ENCODE measurements around the gene C5orf24. TPM values are rescaled to one million over a fixed set of nuclear protein-coding genes. Genes with fewer than 3 reads are reported as not detected.

Gene C5orf24
- total and polyA plus RNA-seq, 10 of the 15 experiments (the other 5 are each of a cell fraction or from before 2014, with no cell fraction given) = 5.4 to 26.8 (median 15.6) TPM

DNA sequence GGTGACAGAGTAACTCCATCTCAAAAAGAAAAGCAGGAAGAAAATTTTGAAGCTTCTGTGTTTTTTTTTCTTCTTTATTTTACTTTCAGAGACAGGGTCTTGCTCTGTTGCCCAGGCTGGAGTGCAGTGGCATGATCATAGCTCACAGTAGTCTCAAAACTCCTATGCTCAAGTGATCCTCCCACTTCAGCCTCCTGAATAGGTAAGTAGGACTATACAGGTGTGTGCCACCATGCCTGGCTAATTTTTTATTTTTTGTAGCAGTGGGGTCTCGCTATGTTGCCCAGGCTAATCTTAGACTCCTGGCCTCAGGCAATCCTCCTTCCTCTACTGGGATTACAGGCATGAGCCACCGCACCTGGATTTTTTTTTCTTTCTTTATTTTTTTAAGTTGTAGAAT is 10.1 kb upstream of the C5orf24 start:
- Histone ChIP-seq H3K79me2 (ENCODE audit: control insufficient read depth, insufficient read depth, low read length) (no peaks in the 10 kb centered on the region), H3K4me3 (no peak overlapping the region), H3K4me2 (ENCODE audit: control insufficient read depth, insufficient read depth) (no peak overlapping the region), H3K4me1 (ENCODE audit: control insufficient read depth, insufficient read depth, low read length) (no peaks in the 10 kb centered on the region), H2AFZ (ENCODE audit: control insufficient read depth, low read depth, low read length) (no peak overlapping the region), H3K9me3 (replicated peaks; ENCODE audit: control insufficient read depth, insufficient read depth, low read length) (no peaks in the 10 kb centered on the region), H3K9ac (ENCODE audit: control insufficient read depth, insufficient read depth, low read length) (no peak overlapping the region), H3K27ac (ENCODE audit: control insufficient read depth, insufficient read depth) (no peak overlapping the region), H3K36me3 (ENCODE audit: control insufficient read depth in 2 of 2, insufficient read depth in 2 of 2, low read length in 1 of 2) (peaks cover 0 to 2% of the 10 kb centered on the region in 2 experiments; a peak in 2 of 4 replicates), H4K20me1 (ENCODE audit: control insufficient read depth, insufficient read depth) (no peaks in the 10 kb centered on the region), H3K27me3 (replicated peaks in 1 of 2; ENCODE audit: control insufficient read depth in 2 of 2, insufficient read depth in 2 of 2, low read length in 1 of 2) (no peaks in the 10 kb centered on the region)
- no peak for TF ChIP-seq IKZF2 (IDR thresholded peaks at IDR 0.05)
- no peak for TF ChIP-seq ZNF24 (IDR thresholded peaks at IDR 0.05)
- no peak for TF ChIP-seq CHD2 (IDR thresholded peaks at IDR 0.05; ENCODE audit: borderline replicate concordance, low read depth, low read length)
- TF ChIP-seq GATAD2B (conservative IDR thresholded peaks at IDR 0.05; ENCODE audit: low read depth) = no peak
- TF ChIP-seq LARP7 (IDR thresholded peaks at IDR 0.05) = no peak
- TF ChIP-seq SMC3 (IDR thresholded peaks at IDR 0.05; ENCODE audit: borderline replicate concordance, low read length) = no peak
- TF ChIP-seq JUND (IDR thresholded peaks at IDR 0.05; ENCODE audit: low read depth, low read length) = no peak
- no peak for TF ChIP-seq RBBP5 (conservative IDR thresholded peaks at IDR 0.05)
- no peak for TF ChIP-seq STAT3 (IDR thresholded peaks at IDR 0.05; ENCODE audit: low read depth, low read length)
- intact Hi-C loops (cut with micrococcal nuclease; ENCODE audit: unreplicated experiment) = no loop called here
- in situ Hi-C loops (cut with MboI) = no loop called here
- ChIA-PET SMC1A (ENCODE audit: uncharacterized antibody, unreplicated experiment) (interaction anchor here (0.6 kb wide), 1 partner anchor 10 kb away, joined by 3 read pairs; the partner anchor contains the start of gene C5orf24), POLR2A (interaction anchor here (1.3 kb wide), 1 partner anchor 13 kb away, joined by 4 read pairs; no protein-coding TSS in a partner anchor), CTCF (no interaction called here), RAD21 (ENCODE audit: unreplicated experiment) (no interaction called here)
- WGBS (ENCODE audit: insufficient coverage, insufficient replicate concordance, low lambda C conversion rate, missing lambda C conversion rate) = 97% methylated on average over 2 of the region's 2 CpGs
- ATAC-seq (no peak), DNase-seq (ENCODE audit: low read depth, low spot score) (no peak), FAIRE-seq (no peak)
- no TSS peak for BruUV-seq (replicated peaks)

All from GM12878 (cell line).